Subcutaneous abdominal adipose tissue (tissue), 5 donors: ENCODE data around the gene BPIFB1.

Source experiments
- H3K27ac ChIP-seq: one replicate; pipeline ENCODE4 v1.7.0; 2013; ENCODE audit warnings: low read depth, mild to moderate bottlenecking, inconsistent platforms, low read length, moderate library complexity
- H3K27me3 ChIP-seq, 5 donors: one replicate each; pipeline ENCODE4 v1.7.0; 2013; ENCODE audit warnings: low read length in 5 of 5, inconsistent platforms in 1 of 5; ENCODE audit not compliant: control insufficient read depth in 5 of 5, insufficient read depth in 4 of 5
- H3K36me3 ChIP-seq, 5 donors: one replicate each; pipeline ENCODE4 v1.7.0; 2013; ENCODE audit warnings: low read length in 5 of 5; ENCODE audit not compliant: control insufficient read depth in 5 of 5, insufficient read depth in 5 of 5
- H3K4me1 ChIP-seq, 5 donors: one replicate each; pipeline ENCODE4 v1.7.0; 2013; ENCODE audit warnings: low read length in 5 of 5, mild to moderate bottlenecking in 3 of 5, moderate library complexity in 1 of 5; ENCODE audit not compliant: control insufficient read depth in 5 of 5, insufficient read depth in 5 of 5
- H3K4me3 ChIP-seq, 5 donors: one replicate each; pipeline ENCODE4 v1.7.0; 2013; ENCODE audit warnings: low read length in 5 of 5, low read depth in 1 of 5
- H3K9ac ChIP-seq, 5 donors: one replicate each; pipeline ENCODE4 v1.7.0; 2013; ENCODE audit warnings: low read length in 5 of 5, mild to moderate bottlenecking in 4 of 5, moderate library complexity in 3 of 5
- H3K9me3 ChIP-seq, 5 donors: one replicate each; pipeline ENCODE4 v1.7.0; 2013; ENCODE audit warnings: low read length in 5 of 5; ENCODE audit not compliant: control insufficient read depth in 5 of 5
- donor health status: healthy.
- donor health status: healthy.
- donor health status: healthy.
- donor health status: healthy.
- donor health status: healthy.

Gene BPIFB1

GRCh38 chr20:33306807-33307206, 23.8 kb downstream of the BPIFB1 start:
- Histone ChIP-seq H3K36me3 (no peaks in the 10 kb centered on the region), H3K27ac (no peak overlapping the region), H3K9me3 (no peaks in the 10 kb centered on the region), H3K4me1 (peaks cover 0 to 6% (median 0%) of the 10 kb centered on the region in 5 donors), H3K9ac (no peak overlapping the region), H3K27me3 (peaks cover 0 to 11% (median 3%) of the 10 kb centered on the region in 5 donors), H3K4me3 (no peak overlapping the region)

DNA sequence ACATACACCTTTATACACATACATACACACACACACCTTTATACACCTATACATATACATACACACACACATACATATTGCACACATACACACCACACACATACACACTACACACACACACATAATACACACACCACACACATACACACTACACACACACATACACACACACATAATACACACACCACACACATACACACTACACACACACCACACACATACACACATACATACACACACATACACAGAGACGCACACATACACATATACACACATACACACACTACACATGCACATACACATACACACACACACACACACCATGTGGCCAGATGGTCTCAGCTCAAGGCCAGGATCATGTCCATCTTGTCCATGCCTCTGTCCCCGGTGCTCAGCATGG, 25.7 kb downstream of the BPIFB1 start:
- Histone ChIP-seq H3K9ac (no peak overlapping the region), H3K4me1 (peaks cover 0 to 6% (median 0%) of the 10 kb centered on the region in 5 donors), H3K36me3 (no peaks in the 10 kb centered on the region), H3K27me3 (peaks cover 0 to 11% (median 0%) of the 10 kb centered on the region in 5 donors), H3K27ac (no peak overlapping the region), H3K4me3 (no peak overlapping the region), H3K9me3 (no peaks in the 10 kb centered on the region)

DNA sequence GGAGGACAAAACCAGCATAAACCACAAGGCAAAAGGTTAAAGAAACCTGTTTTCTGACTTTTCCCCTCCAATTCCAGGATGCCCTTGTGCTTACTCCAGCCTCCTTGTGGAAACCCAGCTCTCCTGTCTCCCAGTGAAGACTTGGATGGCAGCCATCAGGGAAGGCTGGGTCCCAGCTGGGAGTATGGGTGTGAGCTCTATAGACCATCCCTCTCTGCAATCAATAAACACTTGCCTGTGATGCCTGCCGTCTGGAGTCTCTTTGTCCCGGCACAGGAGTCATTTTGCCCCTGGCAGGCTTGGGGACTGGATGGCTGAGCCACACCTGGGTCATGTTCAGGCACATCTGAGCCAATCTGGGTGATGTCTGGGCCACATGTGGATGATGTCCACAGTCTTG, 26.6 kb downstream of the BPIFB1 start:
- Histone ChIP-seq H3K9me3 (no peaks in the 10 kb centered on the region), H3K27ac (no peak overlapping the region), H3K9ac (no peak overlapping the region), H3K4me1 (peaks cover 0 to 6% (median 0%) of the 10 kb centered on the region in 5 donors), H3K4me3 (no peak overlapping the region), H3K27me3 (peaks cover 0 to 10% (median 1%) of the 10 kb centered on the region in 5 donors), H3K36me3 (no peaks in the 10 kb centered on the region)

DNA sequence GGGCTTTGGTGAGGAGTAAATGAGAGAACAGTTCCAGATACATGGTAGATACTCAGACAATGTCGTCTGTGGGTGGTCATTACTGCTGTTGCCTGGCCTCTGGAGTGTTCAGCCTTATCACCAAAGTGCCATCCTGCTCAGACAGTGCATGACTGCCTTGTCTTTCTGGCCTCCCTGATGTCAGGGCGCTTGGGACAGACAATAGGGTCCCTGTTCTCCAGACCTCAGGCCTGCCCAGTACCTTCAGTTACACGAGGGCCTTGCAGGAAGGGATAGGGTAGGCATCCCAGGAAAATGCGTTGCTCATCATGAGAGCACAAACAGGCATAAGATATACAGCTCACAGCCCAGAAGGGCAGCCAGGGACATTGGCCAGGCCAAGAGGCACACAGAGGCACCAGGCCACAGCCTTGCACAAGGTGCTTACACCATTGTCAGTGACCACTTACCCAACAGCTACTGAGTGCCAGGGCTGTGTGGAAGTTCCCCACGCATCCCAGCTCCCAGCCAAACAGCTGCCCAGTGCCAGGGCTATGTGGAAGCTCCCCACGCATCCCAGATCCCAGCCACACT, 27.4 kb downstream of the BPIFB1 start:
- Histone ChIP-seq H3K36me3 (no peaks in the 10 kb centered on the region), H3K4me1 (peaks cover 0 to 6% (median 0%) of the 10 kb centered on the region in 5 donors), H3K4me3 (no peak overlapping the region), H3K27me3 (peaks cover 0 to 14% (median 2%) of the 10 kb centered on the region in 5 donors), H3K9me3 (no peaks in the 10 kb centered on the region), H3K27ac (no peak overlapping the region), H3K9ac (no peak overlapping the region)

GRCh38 chr20:33311011-33311410, 28.0 kb downstream of the BPIFB1 start:
- Histone ChIP-seq H3K9ac (no peak overlapping the region), H3K36me3 (no peaks in the 10 kb centered on the region), H3K4me1 (peaks cover 0 to 6% (median 0%) of the 10 kb centered on the region in 5 donors), H3K27ac (no peak overlapping the region), H3K4me3 (no peak overlapping the region), H3K9me3 (no peaks in the 10 kb centered on the region), H3K27me3 (peaks cover 0 to 12% (median 2%) of the 10 kb centered on the region in 5 donors)

DNA sequence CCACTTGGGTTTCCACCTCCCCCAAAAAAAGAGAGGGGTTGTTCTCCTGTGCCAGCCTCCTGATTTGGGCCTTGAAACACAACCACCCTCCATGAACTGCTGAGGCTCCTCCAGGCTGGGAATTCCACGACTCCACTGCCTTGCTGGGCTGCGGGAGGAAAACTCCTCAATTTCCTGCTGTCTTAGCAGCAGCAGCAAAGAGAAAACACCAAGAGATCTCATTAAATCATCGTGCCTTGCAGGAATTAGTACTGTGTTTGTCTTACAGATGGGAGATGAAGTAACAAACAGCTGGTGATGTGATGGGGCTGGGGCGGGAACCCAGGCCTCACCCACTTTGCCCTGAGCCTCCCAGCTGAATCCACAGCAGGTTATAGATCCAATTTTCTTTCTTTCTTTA, 29.0 kb downstream of the BPIFB1 start:
- Histone ChIP-seq H3K4me1 (peaks cover 0 to 6% (median 0%) of the 10 kb centered on the region in 5 donors), H3K36me3 (no peaks in the 10 kb centered on the region), H3K4me3 (no peak overlapping the region), H3K27ac (no peak overlapping the region), H3K9me3 (no peaks in the 10 kb centered on the region), H3K27me3 (peaks cover 4 to 11% (median 8%) of the 10 kb centered on the region in 5 donors), H3K9ac (no peak overlapping the region)

- peaks cover 0 to 6% (median 0%) of the 10 kb centered on the region in 5 donors for H3K4me1 ChIP-seq
- H3K9me3 ChIP-seq, result no peaks in the 10 kb centered on the region
- H3K4me3 ChIP-seq, result no peak overlapping the region
- no peak overlapping the region for H3K9ac ChIP-seq
- peaks cover 7 to 16% (median 13%) of the 10 kb centered on the region in 5 donors for H3K27me3 ChIP-seq
- no peaks in the 10 kb centered on the region for H3K36me3 ChIP-seq
- no peak overlapping the region for H3K27ac ChIP-seq
Measured at GRCh38 chr20:33312583-33312982, 29.6 kb downstream of the BPIFB1 start.

- H3K4me3 ChIP-seq, result no peak overlapping the region
Measured at GRCh38 chr20:33313686-33314314, 30.8 kb downstream of the BPIFB1 start.

GRCh38 chr20:33316343-33316742, 33.3 kb downstream of the BPIFB1 start:
- Histone ChIP-seq H3K27ac (no peak overlapping the region), H3K9ac (no peak overlapping the region), H3K27me3 (peaks cover 12 to 29% (median 26%) of the 10 kb centered on the region in 5 donors), H3K36me3 (no peaks in the 10 kb centered on the region), H3K4me3 (no peak overlapping the region), H3K4me1 (no peaks in the 10 kb centered on the region), H3K9me3 (peaks cover 0 to 2% (median 0%) of the 10 kb centered on the region in 5 donors)

More at GRCh38 chr20:33313686-33314314, 30.8 kb downstream of the BPIFB1 start:
- H3K9me3 ChIP-seq, result peaks cover 0 to 2% (median 0%) of the 10 kb centered on the region in 5 donors
- H3K27me3 ChIP-seq, result peaks cover 12 to 27% (median 17%) of the 10 kb centered on the region in 5 donors
- no peak overlapping the region for H3K27ac ChIP-seq
- no peaks in the 10 kb centered on the region for H3K36me3 ChIP-seq
- no peak overlapping the region for H3K9ac ChIP-seq
- peaks cover 0 to 6% (median 0%) of the 10 kb centered on the region in 5 donors for H3K4me1 ChIP-seq

GRCh38 chr20:33316958-33317357, 33.9 kb downstream of the BPIFB1 start:
- H3K27me3 ChIP-seq, result peaks cover 12 to 33% (median 26%) of the 10 kb centered on the region in 5 donors
- peaks cover 0 to 2% (median 0%) of the 10 kb centered on the region in 5 donors for H3K9me3 ChIP-seq
- no peaks in the 10 kb centered on the region for H3K4me1 ChIP-seq
- no peak overlapping the region for H3K27ac ChIP-seq
- no peak overlapping the region for H3K9ac ChIP-seq
- no peak overlapping the region for H3K4me3 ChIP-seq
- no peaks in the 10 kb centered on the region for H3K36me3 ChIP-seq
